Gastroesophageal sphincter (tissue), 3 donors: ENCODE data around the gene KTN1.

Source experiments
- CTCF ChIP-seq, 4 experiments: fragments of 200-600 bp in 2 of 4; fragments of 450-650 bp in 2 of 4; sonication (generic) in 1 of 4; IDR thresholded peaks; one replicate each; pipeline ENCODE4 v1.5.1; 2017 to 2019; ENCODE audit warnings: antibody characterized with exemption in 4 of 4, mild to moderate bottlenecking in 2 of 4, moderate library complexity in 2 of 4
- EP300 ChIP-seq: sonication (generic); formaldehyde crosslinking; IDR thresholded peaks from one replicate; pipeline ENCODE4 v1.6.1; 2017; ENCODE audit warnings: antibody characterized with exemption, mild to moderate bottlenecking
- POLR2A ChIP-seq, 2 donors: fragments of 450-650 bp; IDR thresholded peaks; one replicate each; pipeline ENCODE4 v1.6.1; 2017; ENCODE audit warnings: antibody characterized with exemption in 2 of 2, mild to moderate bottlenecking in 2 of 2, moderate library complexity in 1 of 2
- POLR2AphosphoS5 ChIP-seq: sonication (generic); formaldehyde crosslinking; IDR thresholded peaks from one replicate; pipeline ENCODE4 v1.6.1; 2017; ENCODE audit warnings: antibody characterized with exemption

- TF ChIP-seq EP300: no peak
- no peak for TF ChIP-seq POLR2A (IDR thresholded peaks at IDR 0.05)
- no peak for TF ChIP-seq CTCF (IDR thresholded peaks at IDR 0.05)
- TF ChIP-seq POLR2AphosphoS5: no peak
Measured at GRCh38 chr14:55621391-55621790, 41.4 kb downstream of the KTN1 start.
